Activated gamma-delta T cell treated with anti-CD3 and anti-CD28 coated beads, Interleukin-2, amount 50 U/mL, for 16 hours (primary cell): Measurements from ENCODE around the gene COL4A2.
"Not testable (repeated sequence)": the region's sequence is repeated elsewhere in the genome, so short reads cannot be mapped to it uniquely, and the experiment has no call there.

Experiments used
- DNase-seq: peaks from one replicate; pipeline ENCODE4 v3.0.0-alpha.2; 2020; ENCODE audit warnings: low read depth

COL4A2 gene

GRCh38 chr13:110307767-110308655, 927 bp downstream of the COL4A2 start:
- no peak for DNase-seq

- DNase-seq = no peak
These were observed 1.7 kb downstream of the COL4A2 start for GRCh38 chr13:110308656-110309359.

- DNase-seq = no peak
These were observed 2.8 kb downstream of the COL4A2 start for GRCh38 chr13:110309661-110310524.

- no peak for DNase-seq
These were observed 3.7 kb downstream of the COL4A2 start for GRCh38 chr13:110310541-110311442.

DNA sequence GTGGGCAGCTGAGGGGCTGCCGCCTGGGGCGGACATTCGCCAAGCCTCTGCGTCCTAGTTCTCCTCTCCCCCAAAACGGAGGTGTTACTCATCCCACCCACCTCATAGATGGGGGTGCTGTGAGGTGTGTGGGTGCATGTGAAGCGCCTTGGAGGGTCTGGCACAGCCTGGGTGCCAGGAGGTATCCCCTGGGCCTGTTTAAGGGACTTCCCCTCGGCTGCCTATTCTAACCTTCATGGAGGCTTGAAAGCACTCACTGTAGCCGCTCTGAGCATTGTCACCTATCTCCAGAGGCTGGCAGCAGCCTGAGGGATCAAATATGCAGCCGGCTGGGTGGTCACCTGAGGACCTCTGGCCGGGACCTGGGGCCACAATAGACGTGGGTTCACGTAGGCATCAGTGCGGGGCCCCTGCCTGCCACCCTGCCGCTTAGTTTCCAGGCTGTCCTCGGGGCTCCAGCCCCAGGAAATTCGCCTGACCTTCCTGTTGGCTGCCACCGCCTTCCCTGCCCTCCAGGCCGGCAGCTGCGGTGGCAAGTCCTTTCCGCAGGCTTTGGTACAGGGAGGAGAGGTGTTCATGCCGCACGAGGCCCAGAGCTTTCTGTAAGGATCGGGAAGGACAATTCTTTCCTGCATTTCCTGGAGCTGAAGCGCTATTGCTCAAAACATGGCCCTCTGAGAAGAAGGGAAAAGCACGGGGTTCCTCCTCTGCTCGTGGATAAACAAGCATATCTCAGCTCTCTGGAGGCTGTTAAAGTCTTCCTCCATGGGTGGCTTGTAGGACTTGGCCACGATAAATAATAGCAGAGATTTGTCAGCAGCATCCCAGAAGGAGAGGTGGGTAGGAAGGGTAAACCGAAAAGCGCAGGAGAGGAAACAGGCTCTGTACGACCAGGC, 4.6 kb downstream of the COL4A2 start:
- DNase-seq = no peak

- no peak for DNase-seq
These were observed 5.4 kb downstream of the COL4A2 start for GRCh38 chr13:110312339-110313031.

GRCh38 chr13:110313261-110313660, 6.2 kb downstream of the COL4A2 start:
- not testable (repeated sequence) for DNase-seq

DNA sequence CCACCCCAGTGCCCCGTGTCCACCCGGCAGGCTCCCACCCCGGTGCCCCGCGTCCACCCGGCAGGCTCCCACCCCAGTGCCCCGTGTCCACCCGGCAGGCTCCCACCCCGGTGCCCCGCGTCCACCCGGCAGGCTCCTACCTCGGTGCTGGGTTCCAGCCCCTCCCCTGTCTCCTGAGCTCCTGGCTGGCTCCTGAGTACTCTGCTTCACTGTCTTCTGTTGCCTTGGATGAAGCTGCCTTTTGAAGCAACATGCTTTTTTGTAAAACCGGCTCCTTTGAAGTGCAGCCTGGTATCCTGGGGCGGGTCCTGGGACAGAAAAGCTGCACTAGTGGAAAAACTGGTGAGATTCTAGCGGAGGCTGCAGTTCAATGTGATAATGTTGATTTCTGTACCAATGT, 6.6 kb downstream of the COL4A2 start:
- not testable (repeated sequence) for DNase-seq

DNA sequence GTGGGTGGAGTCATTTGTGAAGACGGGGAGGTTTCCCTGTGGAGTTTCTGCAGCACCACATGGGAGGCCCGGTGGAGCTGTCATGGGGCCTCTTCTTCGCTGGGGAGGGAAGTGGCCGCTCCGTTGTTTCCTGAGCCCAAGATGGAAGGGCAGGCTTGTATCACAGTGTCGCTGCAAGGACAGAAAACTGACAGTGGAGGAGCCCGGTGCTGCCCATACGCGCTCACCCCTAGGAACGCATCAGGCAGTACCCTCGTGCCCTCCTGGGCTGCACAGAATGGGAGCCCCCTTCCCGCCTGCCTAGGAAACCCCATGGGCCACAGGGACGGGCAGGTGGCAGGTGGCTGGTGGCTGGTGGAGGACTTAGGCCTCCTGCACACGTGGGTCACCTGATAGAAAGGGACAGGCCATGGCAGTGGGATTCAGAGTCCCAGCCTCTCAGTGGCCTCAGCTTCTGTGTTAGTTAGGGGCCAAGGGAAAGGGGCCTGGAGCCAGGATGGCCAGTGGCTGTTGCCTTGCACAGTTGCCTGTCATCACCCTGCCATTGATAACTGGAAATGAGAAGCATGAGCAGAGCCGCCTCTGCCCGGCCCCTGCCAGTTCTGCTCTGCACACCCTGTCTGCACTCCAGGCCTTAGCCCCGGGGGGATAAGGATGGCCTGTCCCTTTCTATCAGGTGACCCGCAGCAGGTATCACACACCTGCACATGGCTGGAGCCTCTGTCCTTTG, 7.6 kb downstream of the COL4A2 start:
- DNase-seq = no peak

GRCh38 chr13:110316196-110316595, 9.1 kb downstream of the COL4A2 start:
- DNase-seq = no peak

- no peak for DNase-seq
These were observed 10.0 kb downstream of the COL4A2 start for GRCh38 chr13:110317093-110317492.

- no peak for DNase-seq
These were observed 10.6 kb downstream of the COL4A2 start for GRCh38 chr13:110317496-110318195.

DNA sequence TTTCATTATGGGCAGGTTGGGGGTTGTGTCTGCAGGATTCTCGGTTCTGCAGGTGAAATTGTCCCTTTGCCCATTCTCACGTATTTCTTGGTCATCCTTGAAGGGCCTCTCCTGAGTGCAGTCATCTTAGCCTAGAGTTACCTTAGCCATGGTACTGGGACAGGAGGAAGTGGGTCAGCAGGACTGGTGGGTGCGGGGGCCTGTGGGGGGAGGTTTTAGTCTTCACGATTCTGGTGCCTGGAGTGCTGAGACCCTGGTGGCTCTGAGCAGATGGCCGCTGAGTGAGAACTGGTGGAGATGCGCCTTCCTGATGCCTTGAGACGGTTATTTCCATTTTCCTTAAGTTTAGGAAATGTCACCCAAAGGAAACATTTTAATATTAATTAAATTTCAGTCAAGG, 11.8 kb downstream of the COL4A2 start:
- DNase-seq = no peak

GRCh38 chr13:110319397-110319773, 12.3 kb downstream of the COL4A2 start:
- no peak for DNase-seq

DNA sequence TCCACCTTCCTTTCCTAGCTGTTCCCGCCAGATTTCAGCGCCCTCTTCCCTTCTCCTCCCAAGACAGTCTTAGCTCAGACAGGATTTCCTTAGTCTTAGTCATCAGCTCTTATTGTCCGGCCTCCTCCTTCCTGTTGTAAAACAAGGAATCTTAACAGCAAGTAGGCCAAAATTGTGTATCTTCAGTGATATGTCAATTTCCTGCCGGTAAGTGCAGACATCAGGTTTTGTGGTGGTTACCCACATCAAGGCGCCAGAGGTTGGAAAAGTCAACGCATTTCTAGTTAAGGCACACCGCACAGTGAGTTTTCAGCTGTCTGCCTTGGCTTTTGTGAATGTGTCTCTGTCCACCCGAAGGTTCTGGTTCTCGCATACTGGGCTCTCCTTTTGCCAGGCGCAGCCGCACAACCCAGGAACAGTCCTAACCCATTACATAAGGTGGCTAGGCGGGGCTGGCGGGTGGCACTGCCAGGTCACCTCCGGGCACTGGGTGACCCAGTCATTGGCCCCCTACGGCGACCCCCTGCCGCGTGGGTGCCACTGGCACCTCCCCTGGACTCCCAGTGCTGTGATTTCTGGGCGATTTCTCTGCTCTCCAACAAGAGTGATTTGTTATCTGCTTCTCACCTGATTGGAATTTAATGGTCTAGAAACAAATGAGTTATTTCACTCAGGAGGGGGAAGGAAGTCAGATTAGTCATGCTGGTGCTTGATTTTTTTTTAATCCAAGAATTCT, 12.9 kb downstream of the COL4A2 start:
- DNase-seq = no peak

GRCh38 chr13:110320645-110321044, 13.6 kb downstream of the COL4A2 start:
- DNase-seq = no peak

GRCh38 chr13:110321573-110321972, 14.5 kb downstream of the COL4A2 start:
- DNase-seq = not testable (repeated sequence)
